Gastrocnemius medialis (tissue), 4 donors: ENCODE results near the gene PRKCE.

Experiments
- CTCF ChIP-seq, 5 experiments: fragments of 450-650 bp in 3 of 5; fragments of 200-600 bp in 2 of 5; sonication (generic) in 2 of 5; IDR thresholded peaks in 4 of 5; conservative IDR thresholded peaks in 1 of 5; 1 replicate in 4 of 5; 2 replicates in 1 of 5; pipeline ENCODE4 v1.5.1; 2016 to 2019; ENCODE audit warnings: antibody characterized with exemption in 5 of 5, mild to moderate bottlenecking in 3 of 5, moderate library complexity in 3 of 5
- POLR2A ChIP-seq, 2 donors: fragments of 450-650 bp; IDR thresholded peaks; one replicate each; pipeline ENCODE4 v1.6.1; 2017; ENCODE audit warnings: antibody characterized with exemption in 2 of 2, mild to moderate bottlenecking in 2 of 2, moderate library complexity in 2 of 2

- TF ChIP-seq CTCF (IDR thresholded peaks at IDR 0.05 in 4 of 5, conservative IDR thresholded peaks at IDR 0.05 in 1 of 5), result no peak
- TF ChIP-seq POLR2A (IDR thresholded peaks at IDR 0.05), result no peak
Measured at GRCh38 chr2:45622336-45623075, 29.0 kb upstream of the PRKCE start.
